Motor neuron (in vitro differentiated cells): ENCODE measurements around the gene RABGAP1L. TPM values are rescaled to one million over a fixed set of nuclear protein-coding genes. Genes with fewer than 3 reads are reported as not detected.

Experiments
- ATAC-seq, 8 experiments: fragments of 200-7000 bp; cut with Tn5 transposase; replicated peaks in 6 of 8; 2 replicates each; pipeline ENCODE4 v1.8.0; 2021; ENCODE audit warnings: mild to moderate bottlenecking in 8 of 8, moderate library complexity in 8 of 8
- H3K27ac ChIP-seq, 2 donors: fragments of 250-450 bp; sonication (Bioruptor Pico); 2 replicates each; pipeline ENCODE4 v1.9.0; 2021; ENCODE audit warnings: antibody characterized with exemption in 2 of 2, mild to moderate bottlenecking in 2 of 2, moderate library complexity in 1 of 2
- H3K4me1 ChIP-seq, 2 donors: fragments of 250-450 bp; sonication (Bioruptor Pico); replicated peaks in 1 of 2; 2 replicates each; pipeline ENCODE4 v1.6.1; 2021; ENCODE audit warnings: antibody characterized with exemption in 2 of 2, mild to moderate bottlenecking in 2 of 2, moderate library complexity in 1 of 2
- H3K4me3 ChIP-seq, 5 donors: fragments of 250-450 bp; sonication (Bioruptor Pico); 2 replicates each; pipeline ENCODE4 v1.9.0; 2021; ENCODE audit warnings: antibody characterized with exemption in 5 of 5, mild to moderate bottlenecking in 5 of 5, moderate library complexity in 4 of 5
- WGBS, 10 experiments: fragments of 450-650 bp; shearing (Covaris generic); methylation state at CpG; one replicate each; pipeline ENCODE4 v1.0.0; 2022; 5-methylcytosine and 5-hydroxymethylcytosine counted together
- in situ Hi-C, 9 experiments: fragments of 400-800 bp; cut with MboI; loops; one replicate each; pipeline ENCODE4 v1.15.0; 2021; ENCODE audit warnings: low sequenced_read_pairs in 9 of 9, low pct_unique_long_range_greater_than_20kb in 2 of 9; ENCODE audit not compliant: unreplicated experiment in 9 of 9
- total RNA-seq, 8 experiments: library from RNA; unstranded; fragments of 300-600 nt; gene quantifications; 2 replicates each; pipeline versions ENCODE4 v1.2.3 to v1.2.4, GENCODE V29; 2022

The RABGAP1L gene
- total RNA-seq, 8 experiments from 2014 or later, result 22.0 to 60.3 (median 45.3) TPM

- no peak overlapping the region for H3K4me3 ChIP-seq
- in situ Hi-C loops, result loop anchor here (25.0 kb wide), 5 partner anchors 87 to 712 kb away; no protein-coding TSS in a partner anchor
- no peaks in the 10 kb centered on the region for H3K4me1 ChIP-seq
- H3K27ac ChIP-seq, result no peak overlapping the region
- WGBS, 10 experiments, result 40 to 100% (median 93%) methylated on average over 1 to 2 of the region's 2 CpGs; no CpG with 5 or more reads in 4 of the 10 experiments
- peak in 2 of 8 experiments; percentile 61 to 85 for ATAC-seq
Measured at GRCh38 chr1:174974711-174975119, 815.4 kb downstream of the RABGAP1L start.

GRCh38 chr1:174975764-174976163 lies 816.4 kb downstream of the RABGAP1L start:
- no peak overlapping the region for H3K4me3 ChIP-seq
- no peak overlapping the region for H3K27ac ChIP-seq
- ATAC-seq, result no peak
- in situ Hi-C loops, result loop anchor here (25.0 kb wide), 5 partner anchors 88 to 713 kb away; no protein-coding TSS in a partner anchor
- no peaks in the 10 kb centered on the region for H3K4me1 ChIP-seq
- 94 to 100% (median 100%) methylated on average over 1 of the region's 1 CpG; no CpG with 5 or more reads in 4 of the 10 experiments for WGBS, 10 experiments

GRCh38 chr1:174976436-174977108 lies 817.3 kb downstream of the RABGAP1L start:
- Histone ChIP-seq H3K27ac (no peak overlapping the region), H3K4me1 (no peaks in the 10 kb centered on the region), H3K4me3 (no peak overlapping the region)
- in situ Hi-C loops, result loop anchor here (25.0 kb wide), 5 partner anchors 89 to 714 kb away; no protein-coding TSS in a partner anchor
- peak in 2 of 8 experiments; percentile 51 to 84 for ATAC-seq
- WGBS, 10 experiments, result 33 to 100% (median 85%) methylated on average over 1 to 4 of the region's 4 CpGs; no CpG with 5 or more reads in 1 of the 10 experiments

- no peak for ATAC-seq
- no peak overlapping the region for H3K4me3 ChIP-seq
- no peak overlapping the region for H3K27ac ChIP-seq
- H3K4me1 ChIP-seq, result no peaks in the 10 kb centered on the region
- in situ Hi-C loops, result loop anchor here (10.0 to 25.0 kb wide), 6 partner anchors 96 to 721 kb away; no protein-coding TSS in a partner anchor
Measured at GRCh38 chr1:174982971-174983689, 823.8 kb downstream of the RABGAP1L start.

GRCh38 chr1:174984952-174985351 lies 825.6 kb downstream of the RABGAP1L start:
- H3K4me1 ChIP-seq, result no peaks in the 10 kb centered on the region
- H3K27ac ChIP-seq, result no peak overlapping the region
- in situ Hi-C loops, result loop anchor here (10.0 to 25.0 kb wide), 6 partner anchors 98 to 723 kb away; no protein-coding TSS in a partner anchor
- WGBS, 10 experiments, result 79 to 100% (median 93%) methylated on average over 1 to 4 of the region's 4 CpGs
- no peak overlapping the region for H3K4me3 ChIP-seq
- no peak for ATAC-seq

GRCh38 chr1:174988539-174988938 lies 829.2 kb downstream of the RABGAP1L start:
- no peak for ATAC-seq
- no peak overlapping the region for H3K4me3 ChIP-seq
- H3K4me1 ChIP-seq, result no peaks in the 10 kb centered on the region
- H3K27ac ChIP-seq, result no peak overlapping the region
- in situ Hi-C loops, result loop anchor here (10.0 to 25.0 kb wide), 6 partner anchors 101 to 726 kb away; no protein-coding TSS in a partner anchor

GRCh38 chr1:174988986-174989385 lies 829.7 kb downstream of the RABGAP1L start:
- no peak overlapping the region for H3K27ac ChIP-seq
- in situ Hi-C loops, result loop anchor here (10.0 to 25.0 kb wide), 6 partner anchors 102 to 727 kb away; no protein-coding TSS in a partner anchor
- WGBS, 10 experiments, result 67 to 100% (median 91%) methylated on average over 3 of the region's 3 CpGs; no CpG with 5 or more reads in 1 of the 10 experiments
- no peak for ATAC-seq
- H3K4me3 ChIP-seq, result no peak overlapping the region
- no peaks in the 10 kb centered on the region for H3K4me1 ChIP-seq

- H3K4me3 ChIP-seq, result no peak overlapping the region
- in situ Hi-C loops, result loop anchor here (10.0 to 25.0 kb wide), 6 partner anchors 102 to 727 kb away; no protein-coding TSS in a partner anchor
- peak in 1 of 8 experiments; percentile 11 for ATAC-seq
- no peak overlapping the region for H3K27ac ChIP-seq
- H3K4me1 ChIP-seq, result no peaks in the 10 kb centered on the region
- 4 to 100% (median 90%) methylated on average over 2 to 5 of the region's 5 CpGs for WGBS, 10 experiments
Measured at GRCh38 chr1:174989536-174990220, 830.4 kb downstream of the RABGAP1L start.

GRCh38 chr1:174990382-174990999 lies 831.2 kb downstream of the RABGAP1L start:
- WGBS, 10 experiments, result 0 to 94% (median 87%) methylated on average over 2 to 6 of the region's 6 CpGs; no CpG with 5 or more reads in 1 of the 10 experiments
- in situ Hi-C loops, result loop anchor here (25.0 kb wide), 5 partner anchors 103 to 728 kb away; no protein-coding TSS in a partner anchor
- Histone ChIP-seq H3K27ac (no peak overlapping the region), H3K4me3 (no peak overlapping the region), H3K4me1 (no peaks in the 10 kb centered on the region)
- peak in 3 of 8 experiments; percentile 95 to 99 (median 97) for ATAC-seq

- in situ Hi-C loops, result loop anchor here (25.0 kb wide), 5 partner anchors 104 to 729 kb away; no protein-coding TSS in a partner anchor
- WGBS, 10 experiments, result 86 to 100% (median 100%) methylated on average over 1 of the region's 1 CpG; no CpG with 5 or more reads in 1 of the 10 experiments
- Histone ChIP-seq H3K4me3 (no peak overlapping the region), H3K27ac (no peak overlapping the region), H3K4me1 (no peaks in the 10 kb centered on the region)
- ATAC-seq, result no peak
Measured at GRCh38 chr1:174991473-174991872, 832.2 kb downstream of the RABGAP1L start.

- Histone ChIP-seq H3K4me3 (no peak overlapping the region), H3K4me1 (peaks cover 10 to 11% of the 10 kb centered on the region in 2 donors), H3K27ac (no peak overlapping the region)
- no peak for ATAC-seq
- 17 to 98% (median 85%) methylated on average over 1 to 3 of the region's 3 CpGs for WGBS, 10 experiments
- in situ Hi-C loops, result loop anchor here (25.0 kb wide), 5 partner anchors 108 to 733 kb away; no protein-coding TSS in a partner anchor
Measured at GRCh38 chr1:174995121-174995520, 835.8 kb downstream of the RABGAP1L start.

GRCh38 chr1:174995916-174996315 lies 836.6 kb downstream of the RABGAP1L start:
- peaks cover 10 to 13% of the 10 kb centered on the region in 2 donors for H3K4me1 ChIP-seq
- no peak overlapping the region for H3K4me3 ChIP-seq
- no peak overlapping the region for H3K27ac ChIP-seq
- ATAC-seq, result no peak
- in situ Hi-C loops, result loop anchor here (25.0 kb wide), 5 partner anchors 109 to 734 kb away; no protein-coding TSS in a partner anchor
- WGBS, 10 experiments, result 100% methylated on average over 1 of the region's 1 CpG; no CpG with 5 or more reads in 5 of the 10 experiments
